Cerebellar nuclear complex (tissue), 1 donor: Measurements from ENCODE around the gene MRPS7.
"Not testable (repeated sequence)": the region's sequence is repeated elsewhere in the genome, so short reads cannot be mapped to it uniquely, and the experiment has no call there.

ENCODE experiments used
- DNase-seq, 2 experiments: peaks; one replicate each; lab custom pipeline; 2025; lab: John Stamatoyannopoulos, UW

MRPS7 gene

DNA sequence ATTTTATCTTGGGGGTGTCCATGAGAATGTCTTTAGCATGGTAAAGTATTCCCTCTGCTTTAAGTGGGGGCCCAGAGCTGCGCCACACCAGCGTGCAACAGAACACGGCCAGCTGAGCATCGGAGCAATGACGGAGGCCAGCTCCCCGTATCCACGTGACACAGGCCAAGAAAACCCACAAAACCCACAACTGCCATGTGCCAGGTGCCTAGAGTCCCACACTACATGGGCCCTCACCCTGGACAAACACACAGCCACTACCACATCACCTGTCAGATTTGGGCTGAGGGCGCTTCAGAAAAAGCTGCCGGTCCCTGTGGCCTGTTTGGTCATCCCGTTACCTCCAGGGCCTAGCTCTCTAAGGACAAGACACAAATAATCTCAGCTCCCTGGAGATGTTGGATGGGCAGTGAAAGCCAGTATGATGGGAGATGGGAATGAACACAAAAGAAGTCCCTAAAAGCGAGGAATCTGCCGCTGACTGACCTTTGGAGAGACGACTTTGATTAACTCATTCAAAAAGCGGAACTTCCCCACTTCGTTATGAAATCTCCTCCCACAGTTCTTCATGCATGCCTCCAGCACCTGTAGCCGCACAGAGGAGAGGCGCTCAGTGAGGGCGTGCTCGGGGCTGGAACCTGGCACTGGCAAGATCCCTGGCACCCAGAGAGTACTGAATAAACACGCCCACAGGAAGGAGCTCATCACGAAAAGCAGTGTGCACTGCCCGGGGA, 17.4 kb upstream of the MRPS7 start:
- DNase-seq = no peak

DNA sequence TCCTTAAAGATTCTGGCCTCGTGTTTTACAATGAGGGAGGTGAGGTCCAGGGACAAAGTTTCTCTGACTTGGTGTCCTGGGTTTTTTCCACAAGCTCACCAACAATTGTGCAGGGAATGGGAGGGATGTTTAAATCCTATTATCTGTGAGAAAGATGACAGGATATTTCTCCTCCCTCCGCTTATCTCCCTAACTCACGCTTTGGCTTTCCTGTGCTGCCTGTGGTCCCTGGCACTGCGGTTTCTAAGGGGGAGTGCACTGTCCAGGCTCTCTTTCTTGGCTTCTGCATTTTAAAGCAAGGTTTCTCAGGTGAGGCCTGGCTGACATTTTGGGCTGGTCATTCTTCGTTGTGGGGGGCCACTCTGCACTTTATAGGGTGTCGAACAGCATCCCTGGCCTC, 16.7 kb upstream of the MRPS7 start:
- no peak for DNase-seq

DNA sequence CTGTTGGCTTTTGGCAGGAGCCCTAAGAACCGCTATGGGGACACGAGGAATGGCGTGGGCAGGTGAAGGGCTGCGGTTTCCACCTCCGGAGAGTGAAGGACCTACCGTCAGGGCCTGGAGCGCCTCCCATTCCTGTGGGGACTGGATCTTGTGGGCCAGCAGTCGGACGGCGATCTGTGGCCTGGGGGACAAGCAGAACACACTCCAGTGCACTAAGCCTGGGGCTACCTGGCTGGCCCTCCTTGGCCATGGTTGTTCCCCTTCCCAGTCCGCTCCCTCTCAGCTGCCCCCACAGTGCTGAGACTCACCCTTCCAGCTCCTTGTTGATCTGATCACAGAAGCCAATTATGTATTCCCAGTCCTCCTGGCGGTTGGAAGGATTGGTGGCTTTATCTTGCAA, 15.3 kb upstream of the MRPS7 start:
- no peak for DNase-seq

- no peak for DNase-seq
Measured at GRCh38 chr17:75249564-75249963, 12.1 kb upstream of the MRPS7 start.

GRCh38 chr17:75250009-75250471, 11.6 kb upstream of the MRPS7 start:
- no peak for DNase-seq

- DNase-seq = no peak
Measured at GRCh38 chr17:75252039-75252816, 9.5 kb upstream of the MRPS7 start.

GRCh38 chr17:75255954-75256698, 5.6 kb upstream of the MRPS7 start:
- not testable (repeated sequence) for DNase-seq

GRCh38 chr17:75257228-75257627, 4.5 kb upstream of the MRPS7 start:
- not testable (repeated sequence) for DNase-seq

GRCh38 chr17:75260641-75261335, 891 bp upstream of the MRPS7 start:
- DNase-seq = no peak

GRCh38 chr17:75262112-75262606, 480 bp downstream of the MRPS7 start:
- DNase-seq = no peak

GRCh38 chr17:75263055-75263454, 1.4 kb downstream of the MRPS7 start:
- DNase-seq = no peak

DNA sequence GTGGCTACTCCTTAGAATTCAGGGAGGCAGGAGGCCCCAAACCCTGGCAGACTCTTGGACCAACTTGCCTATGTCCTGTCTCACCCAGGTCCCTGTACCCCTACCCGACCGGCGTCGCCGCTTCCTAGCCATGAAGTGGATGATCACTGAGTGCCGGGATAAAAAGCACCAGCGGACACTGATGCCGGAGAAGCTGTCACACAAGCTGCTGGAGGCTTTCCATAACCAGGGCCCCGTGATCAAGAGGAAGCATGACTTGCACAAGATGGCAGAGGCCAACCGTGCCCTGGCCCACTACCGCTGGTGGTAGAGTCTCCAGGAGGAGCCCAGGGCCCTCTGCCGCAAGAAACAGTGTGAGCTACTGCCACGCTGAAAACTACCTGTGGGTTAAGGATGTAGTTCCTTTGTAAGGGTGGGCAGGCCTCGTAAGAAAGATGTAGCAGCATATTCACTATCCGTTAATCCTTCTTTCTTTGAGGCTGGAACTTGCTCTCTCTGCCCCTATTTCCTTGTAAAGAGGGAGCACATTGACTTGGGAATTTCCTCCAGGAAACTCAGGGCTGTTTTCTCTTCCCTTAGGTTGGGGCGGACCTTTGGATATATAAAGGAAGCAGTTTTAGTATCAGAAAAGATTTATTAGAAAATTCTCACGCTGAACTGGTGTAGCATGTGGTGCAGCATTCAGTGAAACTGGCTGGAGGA, 4.1 kb downstream of the MRPS7 start:
- no peak for DNase-seq

- DNase-seq = no peak
Measured at GRCh38 chr17:75266316-75267152, 4.9 kb downstream of the MRPS7 start.

GRCh38 chr17:75267153-75267410, 5.4 kb downstream of the MRPS7 start:
- no peak for DNase-seq

DNA sequence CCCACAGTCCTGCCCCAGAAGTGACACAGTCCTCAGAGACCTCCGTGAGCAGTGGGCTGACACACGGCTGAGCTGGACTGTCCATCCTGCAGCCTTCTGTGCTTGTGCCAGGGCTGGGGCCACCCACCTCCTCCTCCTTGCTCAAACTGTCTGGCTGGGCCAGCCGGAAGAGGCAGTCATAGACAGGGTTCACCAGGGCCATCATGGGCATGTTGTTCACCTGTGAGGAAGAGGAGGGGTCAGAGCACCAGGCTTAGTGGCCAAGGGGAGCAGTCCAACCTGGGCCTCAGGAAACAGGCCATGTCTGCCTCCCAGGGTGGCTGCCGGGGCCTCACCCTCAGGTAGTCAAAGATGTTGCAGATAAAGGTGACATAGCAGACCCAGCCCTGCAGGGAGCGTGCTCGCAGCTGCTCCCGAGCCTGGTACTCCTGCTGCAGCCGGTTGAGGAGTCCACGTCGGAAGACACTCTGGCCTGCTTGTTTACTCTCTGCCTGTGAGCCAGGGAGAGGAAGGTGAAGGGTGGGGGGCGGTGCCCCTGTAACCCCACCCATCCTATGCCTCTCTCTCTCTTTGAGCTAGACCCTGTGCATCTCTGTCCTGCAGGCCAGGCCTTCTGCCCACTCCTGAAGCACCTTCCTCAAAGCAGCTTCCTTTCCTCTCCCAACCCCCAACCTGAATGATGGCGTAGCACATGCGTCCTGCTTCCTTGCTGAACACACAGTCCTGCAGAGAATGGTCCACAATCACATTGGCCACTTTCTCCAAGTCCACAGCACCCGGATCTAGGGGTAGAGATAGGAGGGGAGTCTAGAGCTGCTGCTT, 5.9 kb downstream of the MRPS7 start:
- DNase-seq = no peak

- no peak for DNase-seq
Measured at GRCh38 chr17:75269844-75270217, 8.2 kb downstream of the MRPS7 start.

DNA sequence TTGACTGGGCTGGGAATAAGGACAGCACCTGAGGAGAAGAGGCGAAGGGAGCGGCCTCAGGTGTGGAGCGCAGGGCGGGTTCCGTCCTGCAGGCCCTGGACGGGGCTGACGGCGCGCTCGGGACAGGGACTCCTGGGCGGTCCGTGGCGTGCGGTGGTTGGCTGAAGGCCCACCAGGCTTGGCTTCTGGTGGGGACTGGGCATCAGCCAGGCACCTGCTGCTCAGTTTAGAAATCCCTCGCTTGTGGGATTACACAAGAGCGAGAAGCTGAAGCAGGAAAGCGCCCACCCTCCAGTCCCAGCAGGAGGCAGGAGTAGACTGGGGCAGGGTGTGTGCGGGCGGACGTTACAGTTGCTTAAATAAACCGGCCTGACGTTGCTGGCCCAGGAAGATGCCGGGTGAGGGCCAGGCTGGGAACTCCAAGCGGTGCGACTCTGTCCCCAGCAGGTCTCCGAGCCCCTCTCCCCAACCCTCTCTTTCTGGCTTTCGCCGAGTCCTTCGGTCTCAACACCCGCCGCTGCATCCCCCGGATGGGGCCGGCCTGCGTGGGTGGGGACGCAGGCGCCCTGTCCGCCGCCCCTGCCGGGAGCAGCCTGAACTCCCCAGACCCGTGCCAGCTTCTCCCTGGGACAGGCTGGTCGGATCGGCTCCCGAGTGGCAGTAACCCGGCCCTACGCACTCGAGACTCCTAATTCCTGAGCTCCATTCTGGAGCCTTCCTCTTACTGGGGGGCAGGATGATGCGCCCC, 8.7 kb downstream of the MRPS7 start:
- DNase-seq = no peak

DNA sequence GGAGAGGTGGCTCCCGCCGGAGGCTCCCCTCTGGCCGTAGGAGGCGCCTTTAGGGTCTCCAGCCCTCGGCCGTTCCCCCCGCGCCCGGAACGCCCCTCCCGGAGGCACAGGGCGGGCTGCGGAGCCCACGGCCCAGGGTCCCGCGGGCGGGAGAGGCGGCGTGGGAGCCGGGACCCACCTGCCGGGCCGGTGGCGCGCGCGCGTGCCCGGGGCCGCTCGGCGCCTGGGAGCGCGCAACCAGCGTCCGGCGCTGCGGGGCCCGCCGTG, 9.2 kb downstream of the MRPS7 start, which contains the start of gene MIF4GD:
Gene MIF4GD (minus strand): TSS at position 266 of the 267 bp plus-strand sequence. CDS start 1,036 bp downstream, outside the sequence.
- DNase-seq = no peak
